Measurements from ENCODE around the gene TAPT1. TPM values are rescaled to one million over a fixed set of nuclear protein-coding genes. Genes with fewer than 3 reads are reported as not detected.

Gene TAPT1
- total and polyA plus RNA-seq, 2 of the 13 experiments (the other 11 are each of a cell fraction or from before 2014, with no cell fraction given), result 24.5 to 25.3 TPM

DNA sequence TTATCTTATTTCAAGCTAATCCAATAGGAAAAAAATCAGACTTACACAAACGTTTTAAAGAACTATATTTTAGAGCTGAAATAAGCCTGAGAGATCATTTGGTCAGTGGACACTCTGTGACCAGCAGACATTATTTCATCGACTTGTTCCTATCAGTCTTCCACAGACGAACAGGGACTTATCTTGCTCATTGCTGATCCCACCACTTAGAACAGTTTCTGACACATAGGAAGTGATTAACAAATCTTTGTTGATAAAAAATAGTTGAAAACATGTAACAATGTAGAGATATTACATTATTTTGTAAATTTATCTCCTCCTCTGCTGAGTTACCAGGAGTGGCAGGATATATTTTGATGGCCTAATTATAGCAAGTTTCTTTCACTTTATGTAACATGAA is 65.8 kb downstream of the TAPT1 start (continued):
- TF ChIP-seq, protein P1, sequence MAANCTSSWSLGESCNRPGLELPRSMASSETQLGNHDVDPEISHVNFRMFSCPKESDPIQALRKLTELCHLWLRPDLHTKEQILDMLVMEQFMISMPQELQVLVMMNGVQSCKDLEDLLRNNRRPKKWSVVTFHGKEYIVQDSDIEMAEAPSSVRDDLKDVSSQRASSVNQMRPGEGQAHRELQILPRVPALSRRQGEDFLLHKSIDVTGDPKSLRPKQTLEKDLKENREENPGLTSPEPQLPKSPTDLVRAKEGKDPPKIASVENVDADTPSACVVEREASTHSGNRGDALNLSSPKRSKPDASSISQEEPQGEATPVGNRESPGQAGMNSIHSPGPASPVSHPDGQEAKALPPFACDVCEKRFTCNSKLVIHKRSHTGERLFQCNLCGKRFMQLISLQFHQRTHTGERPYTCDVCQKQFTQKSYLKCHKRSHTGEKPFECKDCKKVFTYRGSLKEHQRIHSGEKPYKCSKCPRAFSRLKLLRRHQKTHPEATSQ (CRISPR knock-in tag; IDR thresholded peaks at IDR 0.05; ENCODE audit: borderline replicate concordance), result no peak
- TF ChIP-seq, protein P2, sequence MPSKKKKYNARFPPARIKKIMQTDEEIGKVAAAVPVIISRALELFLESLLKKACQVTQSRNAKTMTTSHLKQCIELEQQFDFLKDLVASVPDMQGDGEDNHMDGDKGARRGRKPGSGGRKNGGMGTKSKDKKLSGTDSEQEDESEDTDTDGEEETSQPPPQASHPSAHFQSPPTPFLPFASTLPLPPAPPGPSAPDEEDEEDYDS (CRISPR knock-in tag; IDR thresholded peaks at IDR 0.05), result no peak
- TF ChIP-seq, protein P3, sequence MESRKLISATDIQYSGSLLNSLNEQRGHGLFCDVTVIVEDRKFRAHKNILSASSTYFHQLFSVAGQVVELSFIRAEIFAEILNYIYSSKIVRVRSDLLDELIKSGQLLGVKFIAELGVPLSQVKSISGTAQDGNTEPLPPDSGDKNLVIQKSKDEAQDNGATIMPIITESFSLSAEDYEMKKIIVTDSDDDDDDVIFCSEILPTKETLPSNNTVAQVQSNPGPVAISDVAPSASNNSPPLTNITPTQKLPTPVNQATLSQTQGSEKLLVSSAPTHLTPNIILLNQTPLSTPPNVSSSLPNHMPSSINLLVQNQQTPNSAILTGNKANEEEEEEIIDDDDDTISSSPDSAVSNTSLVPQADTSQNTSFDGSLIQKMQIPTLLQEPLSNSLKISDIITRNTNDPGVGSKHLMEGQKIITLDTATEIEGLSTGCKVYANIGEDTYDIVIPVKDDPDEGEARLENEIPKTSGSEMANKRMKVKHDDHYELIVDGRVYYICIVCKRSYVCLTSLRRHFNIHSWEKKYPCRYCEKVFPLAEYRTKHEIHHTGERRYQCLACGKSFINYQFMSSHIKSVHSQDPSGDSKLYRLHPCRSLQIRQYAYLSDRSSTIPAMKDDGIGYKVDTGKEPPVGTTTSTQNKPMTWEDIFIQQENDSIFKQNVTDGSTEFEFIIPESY (CRISPR knock-in tag; IDR thresholded peaks at IDR 0.05), result no peak
- TF ChIP-seq RNF2 (conservative IDR thresholded peaks at IDR 0.05; ENCODE audit: low read depth) (no peak), NFE2 (CRISPR knock-in tag; IDR thresholded peaks at IDR 0.05) (no peak), GTF2F1 (IDR thresholded peaks at IDR 0.05; ENCODE audit: low read length) (no peak)
- TF ChIP-seq, protein P4, sequence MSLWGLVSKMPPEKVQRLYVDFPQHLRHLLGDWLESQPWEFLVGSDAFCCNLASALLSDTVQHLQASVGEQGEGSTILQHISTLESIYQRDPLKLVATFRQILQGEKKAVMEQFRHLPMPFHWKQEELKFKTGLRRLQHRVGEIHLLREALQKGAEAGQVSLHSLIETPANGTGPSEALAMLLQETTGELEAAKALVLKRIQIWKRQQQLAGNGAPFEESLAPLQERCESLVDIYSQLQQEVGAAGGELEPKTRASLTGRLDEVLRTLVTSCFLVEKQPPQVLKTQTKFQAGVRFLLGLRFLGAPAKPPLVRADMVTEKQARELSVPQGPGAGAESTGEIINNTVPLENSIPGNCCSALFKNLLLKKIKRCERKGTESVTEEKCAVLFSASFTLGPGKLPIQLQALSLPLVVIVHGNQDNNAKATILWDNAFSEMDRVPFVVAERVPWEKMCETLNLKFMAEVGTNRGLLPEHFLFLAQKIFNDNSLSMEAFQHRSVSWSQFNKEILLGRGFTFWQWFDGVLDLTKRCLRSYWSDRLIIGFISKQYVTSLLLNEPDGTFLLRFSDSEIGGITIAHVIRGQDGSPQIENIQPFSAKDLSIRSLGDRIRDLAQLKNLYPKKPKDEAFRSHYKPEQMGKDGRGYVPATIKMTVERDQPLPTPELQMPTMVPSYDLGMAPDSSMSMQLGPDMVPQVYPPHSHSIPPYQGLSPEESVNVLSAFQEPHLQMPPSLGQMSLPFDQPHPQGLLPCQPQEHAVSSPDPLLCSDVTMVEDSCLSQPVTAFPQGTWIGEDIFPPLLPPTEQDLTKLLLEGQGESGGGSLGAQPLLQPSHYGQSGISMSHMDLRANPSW (CRISPR knock-in tag; IDR thresholded peaks at IDR 0.05; ENCODE audit: borderline replicate concordance), result no peak
- TF ChIP-seq, protein P5, sequence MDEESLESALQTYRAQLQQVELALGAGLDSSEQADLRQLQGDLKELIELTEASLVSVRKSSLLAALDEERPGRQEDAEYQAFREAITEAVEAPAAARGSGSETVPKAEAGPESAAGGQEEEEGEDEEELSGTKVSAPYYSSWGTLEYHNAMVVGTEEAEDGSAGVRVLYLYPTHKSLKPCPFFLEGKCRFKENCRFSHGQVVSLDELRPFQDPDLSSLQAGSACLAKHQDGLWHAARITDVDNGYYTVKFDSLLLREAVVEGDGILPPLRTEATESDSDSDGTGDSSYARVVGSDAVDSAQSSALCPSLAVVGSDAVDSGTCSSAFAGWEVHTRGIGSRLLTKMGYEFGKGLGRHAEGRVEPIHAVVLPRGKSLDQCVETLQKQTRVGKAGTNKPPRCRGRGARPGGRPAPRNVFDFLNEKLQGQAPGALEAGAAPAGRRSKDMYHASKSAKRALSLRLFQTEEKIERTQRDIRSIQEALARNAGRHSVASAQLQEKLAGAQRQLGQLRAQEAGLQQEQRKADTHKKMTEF (CRISPR knock-in tag; IDR thresholded peaks at IDR 0.05), result no peak

Data from HepG2 (cell line).